HepG2 (cell line): Measurements from ENCODE around the gene MAGI1.

Source experiments
- BRCA1 ChIP-seq: sonication (generic); formaldehyde crosslinking; IDR thresholded peaks from 2 replicates; pipeline ENCODE4 v1.4.0; 2020; ENCODE audit warnings: missing genetic modification reagents
- ETV6 ChIP-seq: sonication (generic); formaldehyde crosslinking; conservative IDR thresholded peaks from 2 replicates; pipeline ENCODE4 v1.4.0; 2020; ENCODE audit warnings: missing genetic modification reagents
- SIX4 ChIP-seq: sonication (generic); formaldehyde crosslinking; IDR thresholded peaks from 2 replicates; pipeline ENCODE4 v1.4.0; 2020; ENCODE audit warnings: missing genetic modification reagents
- STAG1 ChIP-seq: sonication (generic); formaldehyde crosslinking; IDR thresholded peaks from 2 replicates; pipeline ENCODE4 v1.4.0; 2020; ENCODE audit warnings: missing genetic modification reagents
- ZNF629 ChIP-seq: sonication (generic); formaldehyde crosslinking; conservative IDR thresholded peaks from 2 replicates; pipeline ENCODE4 v1.5.0; 2020; ENCODE audit warnings: missing genetic modification reagents

- TF ChIP-seq BRCA1 = no peak
- TF ChIP-seq SIX4 (CRISPR knock-in tag) = no peak
- no peak for TF ChIP-seq ETV6 (CRISPR knock-in tag)
- TF ChIP-seq ZNF629 (CRISPR knock-in tag) = no peak
- TF ChIP-seq STAG1 = no peak
Measured at GRCh38 chr3:65884071-65884470, 154.6 kb downstream of the MAGI1 start.
